DMS 273 (cell line): Measurements from ENCODE around the gene ATAD1.
A peak's percentile ranks its signal among the peaks of the same experiment; 100 is the strongest.
"Not testable (repeated sequence)": the region's sequence is repeated elsewhere in the genome, so short reads cannot be mapped to it uniquely, and the experiment has no call there.

ENCODE experiments used
- DNase-seq: peaks from one replicate; lab custom pipeline; 2025; ENCODE audit not compliant: unreplicated experiment; lab: John Stamatoyannopoulos, UW

The ATAD1 gene

GRCh38 chr10:87817609-87818504 is at the start of gene ATAD1:
Gene ATAD1, minus strand, starts transcription at chr10:87818226. Its CDS starts 3,627 bp downstream, at chr10:87814599.
- DNase-seq = peak; percentile 91

GRCh38 chr10:87867453-87867852 is 49.4 kb upstream of the ATAD1 start:
- no peak for DNase-seq

- DNase-seq = no peak
Measured at GRCh38 chr10:87866412-87866974, 48.5 kb upstream of the ATAD1 start.

- DNase-seq = peak; percentile 22
Measured at GRCh38 chr10:87865241-87865881, 47.3 kb upstream of the ATAD1 start.

- DNase-seq = peak; percentile 47
Measured at GRCh38 chr10:87864496-87865059, 46.6 kb upstream of the ATAD1 start.

- peak; percentile 55 for DNase-seq
Measured at GRCh38 chr10:87863951-87864495, 46.0 kb upstream of the ATAD1 start.

- DNase-seq = peak; percentile 94
Measured at GRCh38 chr10:87863053-87863943, 45.3 kb upstream of the ATAD1 start, which contains the start of the genes KLLN and PTEN. Gene KLLN, minus strand, starts transcription at chr10:87863533. Its CDS starts 1,046 bp downstream, at chr10:87862487. Gene PTEN, plus strand, starts transcription at chr10:87863625. Its CDS starts 845 bp downstream, at chr10:87864470.

- DNase-seq = peak; percentile 74
Measured at GRCh38 chr10:87862679-87863052, 44.6 kb upstream of the ATAD1 start.

GRCh38 chr10:87861953-87862678 is 44.1 kb upstream of the ATAD1 start:
- DNase-seq = peak; percentile 87

GRCh38 chr10:87861566-87861952 is 43.5 kb upstream of the ATAD1 start:
- no peak for DNase-seq

- no peak for DNase-seq
Measured at GRCh38 chr10:87860816-87861403, 42.9 kb upstream of the ATAD1 start.

- peak; percentile 74 for DNase-seq
Measured at GRCh38 chr10:87860156-87860795, 42.2 kb upstream of the ATAD1 start.

GRCh38 chr10:87855665-87856064 is 37.6 kb upstream of the ATAD1 start:
- not testable (repeated sequence) for DNase-seq

- DNase-seq = not testable (repeated sequence)
Measured at GRCh38 chr10:87855247-87855646, 37.2 kb upstream of the ATAD1 start.

GRCh38 chr10:87852089-87852488 is 34.1 kb upstream of the ATAD1 start:
- no peak for DNase-seq

- DNase-seq = peak; percentile 69
Measured at GRCh38 chr10:87850742-87851205, 32.7 kb upstream of the ATAD1 start.

- DNase-seq = no peak
Measured at GRCh38 chr10:87849001-87849400, 31.0 kb upstream of the ATAD1 start.

- no peak for DNase-seq
Measured at GRCh38 chr10:87847550-87847949, 29.5 kb upstream of the ATAD1 start.
